ENCODE results near the gene STAM.

DNA sequence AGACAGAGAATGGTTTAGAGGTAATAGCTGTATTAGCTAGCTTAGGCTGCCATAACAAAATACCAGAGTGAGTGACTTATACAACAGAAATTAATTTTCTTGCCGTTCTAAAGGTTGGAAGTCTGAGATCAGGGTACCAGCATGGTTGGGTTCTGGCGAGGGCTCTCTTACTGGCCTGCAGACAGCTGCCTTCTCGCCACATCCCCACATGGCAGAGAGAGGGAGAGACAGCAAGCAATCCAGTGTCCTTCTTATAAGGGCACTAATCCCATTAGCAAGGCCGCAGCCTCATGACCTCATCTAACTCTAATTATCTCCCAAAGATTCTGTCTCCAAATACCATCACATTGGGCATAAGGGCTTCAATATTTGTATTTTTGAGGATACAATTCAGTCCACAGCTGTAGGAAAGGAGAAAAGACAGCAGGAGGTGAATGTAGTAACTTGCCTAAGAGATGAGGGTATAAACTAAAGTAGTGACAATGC lies 3.6 kb upstream of the STAM start:
- TF ChIP-seq ZNF561 (tag by site-specific recombination; IDR thresholded peaks at IDR 0.05; ENCODE audit: borderline replicate concordance) (no peak), ZBTB8A (tag by site-specific recombination; IDR thresholded peaks at IDR 0.05) (no peak), ZFP3 (tag by site-specific recombination; IDR thresholded peaks at IDR 0.05; ENCODE audit: low read depth) (no peak), ZNF658 (tag by site-specific recombination; IDR thresholded peaks at IDR 0.05) (no peak), CTCF (tag by site-specific recombination; IDR thresholded peaks at IDR 0.05) (no peak), ZNF837 (tag by site-specific recombination; IDR thresholded peaks at IDR 0.05) (no peak), ZNF768 (tag by site-specific recombination; IDR thresholded peaks at IDR 0.05) (no peak), ZNF621 (tag by site-specific recombination; IDR thresholded peaks at IDR 0.05) (no peak), ZBTB1 (tag by site-specific recombination; IDR thresholded peaks at IDR 0.05) (no peak), ZNF423 (tag by site-specific recombination; IDR thresholded peaks at IDR 0.05) (no peak)
